Ascending aorta (tissue), 2 donors: ENCODE results near the gene TRIOBP. TPM values are rescaled to one million over a fixed set of nuclear protein-coding genes. Genes with fewer than 3 reads are reported as not detected.
A peak's percentile ranks its signal among the peaks of the same experiment; 100 is the strongest.
"Not testable (repeated sequence)": the region's sequence is repeated elsewhere in the genome, so short reads cannot be mapped to it uniquely, and the experiment has no call there.

Experiments used
- DNase-seq, 2 donors: peaks; one replicate each; pipeline ENCODE4 v3.0.0-alpha.2; 2019; ENCODE audit warnings: low spot score in 2 of 2
- H3K27ac ChIP-seq, 2 donors: fragments of 200-600 bp; sonication (generic); one replicate each; pipeline ENCODE4 v1.5.1; 2016 to 2017; ENCODE audit warnings: mild to moderate bottlenecking in 1 of 2
- H3K27me3 ChIP-seq: fragments of 200-600 bp; sonication (generic); one replicate; pipeline ENCODE4 v1.5.1; 2017
- H3K36me3 ChIP-seq, 2 donors: fragments of 200-600 bp; sonication (generic); one replicate each; pipeline ENCODE4 v1.5.1; 2016
- H3K4me1 ChIP-seq, 2 donors: fragments of 200-600 bp; sonication (generic); one replicate each; pipeline ENCODE4 v1.5.1; 2016 to 2017; ENCODE audit warnings: mild to moderate bottlenecking in 1 of 2
- H3K4me3 ChIP-seq, 2 donors: fragments of 200-600 bp; sonication (generic); one replicate each; pipeline ENCODE4 v1.5.1; 2016 to 2017; ENCODE audit warnings: mild to moderate bottlenecking in 1 of 2
- H3K9me3 ChIP-seq, 2 donors: fragments of 200-600 bp; sonication (generic); one replicate each; pipeline ENCODE4 v1.5.1; 2016
- intact Hi-C: fragments of 100-400 bp; cut with DNase I; formaldehyde crosslinking; loops from one replicate; pipeline ENCODE4 v1.15.1; 2023
- total RNA-seq: library from RNA; depleted of rRNA; stranded (reverse); fragments of >200 nt; gene quantifications from one replicate; pipeline ENCODE4 v1.1.0, GENCODE V29; 2016
- TF ChIP-seq, protein P1 (sequence below), 3 experiments: fragments of 200-600 bp in 2 of 3; fragments of 450-650 bp in 1 of 3; sonication (generic) in 2 of 3; IDR thresholded peaks; one replicate each; pipeline ENCODE4 v1.5.1; 2016 to 2019; ENCODE audit warnings: antibody characterized with exemption in 3 of 3, mild to moderate bottlenecking in 1 of 3, moderate library complexity in 1 of 3

TRIOBP gene
- total RNA-seq, 1 donor from 2014 or later: 253 TPM

DNA sequence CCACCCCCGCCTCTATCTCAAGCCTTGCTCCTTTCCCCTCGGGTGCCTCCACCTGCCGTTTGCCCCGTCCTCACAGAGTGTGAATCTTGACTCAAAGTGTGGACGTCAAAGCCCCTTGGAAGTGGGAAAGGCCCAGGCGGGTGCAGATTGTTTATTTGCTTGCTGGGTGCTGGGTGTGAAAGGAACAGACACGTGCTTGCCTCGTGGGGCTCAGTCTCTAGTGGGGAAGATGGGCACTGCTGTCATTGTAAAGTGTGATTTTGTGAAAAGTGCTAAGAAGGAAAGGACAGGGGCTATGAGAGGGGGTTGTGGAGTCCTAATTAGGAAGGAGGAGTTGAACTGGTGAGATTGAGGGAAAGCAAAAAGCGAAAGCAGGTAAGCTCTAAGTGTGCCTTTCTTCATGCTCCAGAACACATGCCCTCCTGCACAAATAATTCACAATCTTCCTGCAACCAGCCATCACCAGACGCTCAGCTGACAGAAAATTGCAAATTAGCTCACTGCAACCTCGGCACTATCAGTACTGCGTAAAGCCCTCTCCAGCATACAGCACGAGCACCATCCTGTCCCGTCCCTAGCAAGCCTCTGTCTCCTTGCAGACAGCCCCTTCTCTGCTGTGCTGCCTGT, 101.1 kb downstream of the TRIOBP start:
- Histone ChIP-seq H3K9me3 (no peaks in the 10 kb centered on the region), H3K4me1 (peaks cover 3 to 9% of the 10 kb centered on the region in 2 donors), H3K27ac (no peak overlapping the region), H3K27me3 (no peaks in the 10 kb centered on the region), H3K4me3 (no peak overlapping the region), H3K36me3 (no peaks in the 10 kb centered on the region)
- DNase-seq: no peak
- TF ChIP-seq, protein P1, sequence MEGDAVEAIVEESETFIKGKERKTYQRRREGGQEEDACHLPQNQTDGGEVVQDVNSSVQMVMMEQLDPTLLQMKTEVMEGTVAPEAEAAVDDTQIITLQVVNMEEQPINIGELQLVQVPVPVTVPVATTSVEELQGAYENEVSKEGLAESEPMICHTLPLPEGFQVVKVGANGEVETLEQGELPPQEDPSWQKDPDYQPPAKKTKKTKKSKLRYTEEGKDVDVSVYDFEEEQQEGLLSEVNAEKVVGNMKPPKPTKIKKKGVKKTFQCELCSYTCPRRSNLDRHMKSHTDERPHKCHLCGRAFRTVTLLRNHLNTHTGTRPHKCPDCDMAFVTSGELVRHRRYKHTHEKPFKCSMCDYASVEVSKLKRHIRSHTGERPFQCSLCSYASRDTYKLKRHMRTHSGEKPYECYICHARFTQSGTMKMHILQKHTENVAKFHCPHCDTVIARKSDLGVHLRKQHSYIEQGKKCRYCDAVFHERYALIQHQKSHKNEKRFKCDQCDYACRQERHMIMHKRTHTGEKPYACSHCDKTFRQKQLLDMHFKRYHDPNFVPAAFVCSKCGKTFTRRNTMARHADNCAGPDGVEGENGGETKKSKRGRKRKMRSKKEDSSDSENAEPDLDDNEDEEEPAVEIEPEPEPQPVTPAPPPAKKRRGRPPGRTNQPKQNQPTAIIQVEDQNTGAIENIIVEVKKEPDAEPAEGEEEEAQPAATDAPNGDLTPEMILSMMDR (IDR thresholded peaks at IDR 0.05): no peak
- intact Hi-C loops: no loop called here

DNA sequence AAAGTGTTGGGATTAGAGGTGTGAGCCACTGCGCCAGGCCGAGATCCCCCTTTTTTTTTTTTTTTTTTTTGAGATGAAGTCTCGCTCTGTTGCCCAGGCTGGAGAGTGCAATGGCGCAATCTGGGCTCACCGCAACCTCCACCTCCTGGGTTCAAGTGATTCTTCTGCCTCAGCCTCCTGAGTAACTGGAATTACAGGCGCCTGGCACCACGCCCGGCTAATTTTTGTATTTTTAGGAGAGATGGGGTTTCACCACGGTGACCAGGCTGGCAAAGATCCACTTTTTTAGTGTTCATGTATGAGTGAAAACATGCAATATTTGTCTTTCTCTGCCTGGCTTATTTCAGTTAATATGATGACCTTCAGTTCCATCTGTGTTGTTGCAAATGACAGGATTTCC, 103.1 kb downstream of the TRIOBP start:
- H3K36me3 ChIP-seq, H3K9me3 ChIP-seq, intact Hi-C loops, DNase-seq, H3K27ac ChIP-seq, H3K4me3 ChIP-seq, H3K27me3 ChIP-seq: not testable (repeated sequence)
- peaks cover 3 to 13% of the 10 kb centered on the region in 2 donors for H3K4me1 ChIP-seq

GRCh38 chr22:37801946-37802309, 105.1 kb downstream of the TRIOBP start:
- peak overlapping the region; percentile 56 to 65 for H3K4me3 ChIP-seq
- H3K36me3 ChIP-seq: no peaks in the 10 kb centered on the region
- no peak for DNase-seq
- TF ChIP-seq, protein P1 (IDR thresholded peaks at IDR 0.05): no peak
- no peaks in the 10 kb centered on the region for H3K9me3 ChIP-seq
- intact Hi-C loops: no loop called here
- no peaks in the 10 kb centered on the region for H3K27me3 ChIP-seq
- peaks cover 7 to 13% of the 10 kb centered on the region in 2 donors for H3K4me1 ChIP-seq
- no peak overlapping the region for H3K27ac ChIP-seq

DNA sequence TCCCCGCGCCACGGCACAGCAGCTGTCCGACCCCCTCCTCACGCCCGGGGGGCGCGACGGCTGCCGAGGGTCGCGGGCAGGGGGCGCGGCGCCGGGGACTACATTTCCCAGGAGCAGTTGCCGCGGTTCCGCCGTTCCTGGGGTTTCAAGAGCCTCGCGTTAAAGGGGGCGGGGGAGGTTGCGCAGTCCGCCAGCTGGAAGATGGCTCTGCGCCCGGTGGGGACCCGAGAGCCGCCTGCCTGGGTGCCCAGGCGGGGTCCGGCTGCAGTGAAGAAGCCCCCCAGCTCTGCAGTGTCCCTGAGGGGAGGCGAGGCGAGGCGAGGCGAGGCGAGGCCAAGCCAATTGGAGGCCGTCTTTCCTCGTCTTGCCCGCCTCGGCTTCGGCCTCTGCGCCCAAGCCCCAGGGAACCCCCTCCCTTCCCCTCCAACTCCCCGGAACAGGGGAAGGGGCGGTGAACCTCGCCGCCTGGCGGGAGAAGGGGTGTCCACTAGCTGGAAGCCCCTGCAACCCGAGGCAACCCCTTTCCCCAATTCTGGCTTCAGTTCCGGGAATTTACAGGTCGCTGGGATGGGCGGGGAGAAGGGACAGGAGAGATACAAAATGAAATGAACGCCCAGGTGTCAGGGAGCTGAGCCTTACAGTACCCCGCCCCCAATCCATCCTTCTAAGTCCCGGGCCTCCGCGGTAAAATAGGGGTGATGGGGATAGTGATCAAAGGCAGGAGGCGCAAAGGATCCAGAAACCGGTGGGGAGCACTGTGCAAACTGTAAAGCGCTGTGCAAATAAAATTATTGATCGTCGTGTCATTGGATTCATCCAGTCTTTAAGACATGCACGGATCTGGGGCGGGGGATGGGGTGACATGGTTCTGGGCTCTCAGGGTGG, 105.7 kb downstream of the TRIOBP start:
- H3K4me1 ChIP-seq: peaks cover 7 to 15% of the 10 kb centered on the region in 2 donors
- no peak overlapping the region for H3K27ac ChIP-seq
- TF ChIP-seq, protein P1 (IDR thresholded peaks at IDR 0.05): no peak
- no peak for DNase-seq
- H3K36me3 ChIP-seq: no peaks in the 10 kb centered on the region
- peak overlapping the region; percentile 56 to 65 for H3K4me3 ChIP-seq
- no peaks in the 10 kb centered on the region for H3K27me3 ChIP-seq
- no peaks in the 10 kb centered on the region for H3K9me3 ChIP-seq
- intact Hi-C loops: no loop called here

DNA sequence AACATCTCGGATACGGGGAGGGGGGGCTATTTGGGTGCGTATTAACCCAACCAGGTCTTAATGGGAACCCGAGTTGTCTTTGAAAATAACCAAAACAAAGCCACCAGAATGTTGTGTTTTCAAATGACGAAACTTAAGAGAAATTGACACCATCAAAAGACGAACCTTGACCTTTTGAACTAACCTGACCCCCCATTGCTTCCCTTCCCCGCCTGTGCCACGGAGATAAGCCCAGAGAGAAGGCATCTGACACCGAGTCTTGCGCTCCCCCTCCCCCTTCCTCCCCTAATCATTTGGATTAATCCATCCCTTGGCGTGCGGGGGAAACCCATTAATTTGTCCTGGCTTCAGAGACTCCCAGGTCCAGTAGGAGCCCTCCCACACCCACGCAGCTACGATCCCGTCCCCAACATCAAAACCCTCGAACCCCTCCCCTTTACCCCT, 106.4 kb downstream of the TRIOBP start:
- H3K36me3 ChIP-seq: no peaks in the 10 kb centered on the region
- no peaks in the 10 kb centered on the region for H3K27me3 ChIP-seq
- H3K4me3 ChIP-seq: peak overlapping the region; percentile 56 to 65
- TF ChIP-seq, protein P1 (IDR thresholded peaks at IDR 0.05): no peak
- no peak for DNase-seq
- no peaks in the 10 kb centered on the region for H3K9me3 ChIP-seq
- intact Hi-C loops: no loop called here
- no peak overlapping the region for H3K27ac ChIP-seq
- peaks cover 8 to 16% of the 10 kb centered on the region in 2 donors for H3K4me1 ChIP-seq
